ENCODE results near the gene SCEL. TPM values are rescaled to one million over a fixed set of nuclear protein-coding genes. Genes with fewer than 3 reads are reported as not detected.
A peak's percentile ranks its signal among the peaks of the same experiment; 100 is the strongest.

SCEL gene
- total and polyA plus RNA-seq, 12 donors: 0.07 to 0.11 TPM; not detected in 10

DNA sequence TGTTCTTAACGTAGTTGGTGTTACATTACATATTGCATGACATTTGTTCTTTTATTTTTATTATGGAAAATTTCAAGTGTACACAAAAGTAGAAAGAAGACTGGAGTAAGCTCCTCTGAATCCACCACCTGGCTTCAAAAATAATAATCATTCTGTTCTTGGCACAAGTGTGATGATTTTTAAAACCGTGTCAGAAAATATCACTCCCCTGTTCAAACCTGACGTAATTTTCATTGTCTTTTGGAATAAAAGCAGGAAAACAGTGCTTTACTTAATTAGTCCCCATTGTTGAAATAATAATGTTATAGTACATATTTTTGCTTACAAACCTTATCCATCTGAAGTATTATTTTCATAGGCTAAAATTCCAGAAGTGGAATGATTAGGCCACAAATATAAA, 41.3 kb upstream of the SCEL start:
- Histone ChIP-seq H3K36me3 (no peaks in the 10 kb centered on the region), H3K9me3 (no peaks in the 10 kb centered on the region), H3K27ac (no peak overlapping the region), H3K4me3 (no peak overlapping the region), H3K4me1 (peaks cover 0 to 8% (median 0%) of the 10 kb centered on the region in 9 donors), H3K27me3 (no peaks in the 10 kb centered on the region)
- intact Hi-C loops (cut with DNase I): loop anchor here (5.0 to 10.0 kb wide), 4 partner anchors 71 to 261 kb away; no protein-coding TSS in a partner anchor
- TF ChIP-seq, protein P1, sequence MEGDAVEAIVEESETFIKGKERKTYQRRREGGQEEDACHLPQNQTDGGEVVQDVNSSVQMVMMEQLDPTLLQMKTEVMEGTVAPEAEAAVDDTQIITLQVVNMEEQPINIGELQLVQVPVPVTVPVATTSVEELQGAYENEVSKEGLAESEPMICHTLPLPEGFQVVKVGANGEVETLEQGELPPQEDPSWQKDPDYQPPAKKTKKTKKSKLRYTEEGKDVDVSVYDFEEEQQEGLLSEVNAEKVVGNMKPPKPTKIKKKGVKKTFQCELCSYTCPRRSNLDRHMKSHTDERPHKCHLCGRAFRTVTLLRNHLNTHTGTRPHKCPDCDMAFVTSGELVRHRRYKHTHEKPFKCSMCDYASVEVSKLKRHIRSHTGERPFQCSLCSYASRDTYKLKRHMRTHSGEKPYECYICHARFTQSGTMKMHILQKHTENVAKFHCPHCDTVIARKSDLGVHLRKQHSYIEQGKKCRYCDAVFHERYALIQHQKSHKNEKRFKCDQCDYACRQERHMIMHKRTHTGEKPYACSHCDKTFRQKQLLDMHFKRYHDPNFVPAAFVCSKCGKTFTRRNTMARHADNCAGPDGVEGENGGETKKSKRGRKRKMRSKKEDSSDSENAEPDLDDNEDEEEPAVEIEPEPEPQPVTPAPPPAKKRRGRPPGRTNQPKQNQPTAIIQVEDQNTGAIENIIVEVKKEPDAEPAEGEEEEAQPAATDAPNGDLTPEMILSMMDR (IDR thresholded peaks at IDR 0.05): no peak
- WGBS, 2 donors: 59 to 67% methylated on average over 3 of the region's 3 CpGs
- DNase-seq (no peak), ATAC-seq (peak in 1 of 8 donors; percentile 17)

DNA sequence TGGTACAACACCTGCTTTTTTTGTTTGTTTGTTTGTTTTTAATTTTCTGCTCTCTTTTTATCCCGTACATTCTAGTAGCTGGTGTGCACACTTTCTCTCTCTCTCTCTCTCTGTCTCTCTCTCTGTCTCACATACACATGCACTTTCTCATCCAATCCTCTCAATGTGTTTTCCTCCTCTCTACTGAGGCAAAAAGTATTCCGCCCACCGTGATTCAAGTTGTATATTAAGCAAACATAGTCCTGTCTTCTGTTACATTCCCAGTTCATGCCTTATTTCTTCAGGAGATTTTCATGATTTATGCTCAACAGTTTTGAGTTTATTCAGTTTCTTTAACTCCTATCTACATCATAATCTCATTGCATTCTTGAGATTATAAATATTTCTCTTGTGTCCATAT, 38.2 kb upstream of the SCEL start:
- intact Hi-C loops (cut with DNase I): loop anchor here in 8 of 10 donors (5.0 to 10.0 kb wide), 3 partner anchors 67 to 257 kb away; no protein-coding TSS in a partner anchor
- Histone ChIP-seq H3K4me1 (peaks cover 0 to 8% (median 0%) of the 10 kb centered on the region in 9 donors), H3K27ac (no peak overlapping the region), H3K27me3 (peaks cover 0 to 3% (median 0%) of the 10 kb centered on the region in 7 donors), H3K9me3 (no peaks in the 10 kb centered on the region), H3K36me3 (no peaks in the 10 kb centered on the region), H3K4me3 (no peak overlapping the region)
- no peak for DNase-seq
- TF ChIP-seq, protein P1 (IDR thresholded peaks at IDR 0.05): no peak
- 90 to 93% methylated on average over 3 of the region's 3 CpGs for WGBS, 2 donors
- ATAC-seq: no peak

DNA sequence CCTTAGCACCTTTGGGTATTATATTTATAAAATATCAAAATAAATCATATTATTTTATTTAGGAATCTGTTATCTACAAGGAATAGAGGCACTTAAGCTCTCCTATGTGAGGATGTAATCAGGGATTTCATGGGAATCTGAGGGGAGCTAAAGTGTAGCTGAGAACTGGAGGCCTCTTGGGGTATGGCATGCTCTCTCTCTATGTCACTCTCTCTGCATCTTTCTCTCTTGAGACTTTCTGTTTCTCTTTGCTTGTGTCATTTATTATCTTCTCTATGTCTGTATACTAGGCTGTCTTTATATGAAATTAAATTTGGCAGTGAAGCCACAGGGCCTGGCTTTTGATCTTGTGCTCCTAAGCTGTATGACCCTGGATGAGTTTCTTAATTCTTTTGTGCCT, 37.7 kb upstream of the SCEL start:
- DNase-seq (no peak), ATAC-seq (no peak)
- H3K27me3 ChIP-seq: peaks cover 0 to 3% (median 0%) of the 10 kb centered on the region in 7 donors
- no peak overlapping the region for H3K27ac ChIP-seq
- peaks cover 0 to 8% (median 0%) of the 10 kb centered on the region in 9 donors for H3K4me1 ChIP-seq
- H3K36me3 ChIP-seq: no peaks in the 10 kb centered on the region
- H3K9me3 ChIP-seq: no peaks in the 10 kb centered on the region
- TF ChIP-seq, protein P1 (IDR thresholded peaks at IDR 0.05): no peak
- no peak overlapping the region for H3K4me3 ChIP-seq
- intact Hi-C loops (cut with DNase I): loop anchor here in 8 of 10 donors (5.0 to 10.0 kb wide), 3 partner anchors 67 to 257 kb away; no protein-coding TSS in a partner anchor

DNA sequence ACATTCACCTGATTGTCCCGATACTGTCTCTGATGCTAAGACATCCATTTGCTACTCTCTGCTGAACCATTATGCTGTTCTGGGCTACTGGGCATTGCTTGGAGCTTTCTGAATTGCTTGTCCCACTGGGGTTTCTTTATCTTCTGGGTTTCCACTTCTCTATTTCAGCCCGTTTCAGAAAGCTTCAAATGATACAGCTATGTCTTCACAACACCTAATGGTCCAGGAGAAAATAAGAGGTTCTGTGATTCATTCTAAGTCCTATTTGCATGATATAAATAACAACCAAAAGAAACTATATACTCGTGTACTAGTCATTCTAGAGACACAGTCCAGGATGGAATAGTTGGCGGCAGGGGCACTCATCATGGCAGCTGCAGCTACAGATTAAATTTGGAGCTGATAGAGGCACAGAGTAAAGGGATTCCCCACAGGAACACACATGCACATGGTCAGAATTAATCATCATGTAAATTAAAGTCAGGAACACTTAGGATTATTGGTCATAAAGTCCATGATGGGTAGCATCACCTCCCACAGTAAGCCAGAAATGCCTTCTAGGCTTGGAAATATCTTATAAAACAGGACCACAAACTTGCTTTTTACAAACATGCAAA, 33.3 kb upstream of the SCEL start:
- H3K27me3 ChIP-seq: peaks cover 0 to 3% (median 0%) of the 10 kb centered on the region in 7 donors

More for the DNA sequence above, 33.3 kb upstream of the SCEL start:
- TF ChIP-seq, protein P1 (IDR thresholded peaks at IDR 0.05): no peak
- DNase-seq (no peak), ATAC-seq (no peak)
- H3K4me1 ChIP-seq: no peaks in the 10 kb centered on the region
- intact Hi-C loops (cut with DNase I): no loop called here
- H3K4me3 ChIP-seq: no peak overlapping the region
- H3K36me3 ChIP-seq: no peaks in the 10 kb centered on the region
- WGBS, 2 donors: 68 to 73% methylated on average over 4 of the region's 4 CpGs
- H3K27ac ChIP-seq: no peak overlapping the region
- no peaks in the 10 kb centered on the region for H3K9me3 ChIP-seq

All from heart right ventricle (tissue), 16 donors.